Measurements from ENCODE around the gene ZCCHC24. TPM values are rescaled to one million over a fixed set of nuclear protein-coding genes. Genes with fewer than 3 reads are reported as not detected.

ZCCHC24 gene
- total RNA-seq, 1 experiment from 2014 or later, result 3.1 TPM

GRCh38 chr10:79393924-79394610, 51.4 kb downstream of the ZCCHC24 start:
- Mint-ChIP-seq H3K4me1 (ENCODE audit: low read depth, unreplicated experiment) (peaks cover 6% of the 10 kb centered on the region), H3K9me3 (ENCODE audit: unreplicated experiment) (no peaks in the 10 kb centered on the region), H3K36me3 (ENCODE audit: insufficient read depth, unreplicated experiment) (no peaks in the 10 kb centered on the region), H3K27ac (ENCODE audit: unreplicated experiment) (no peak overlapping the region), H3K27me3 (ENCODE audit: insufficient read depth, unreplicated experiment) (no peaks in the 10 kb centered on the region), H3K4me3 (ENCODE audit: unreplicated experiment) (no peak overlapping the region)
- DNase-seq, result no peak
- CTCF ChIA-PET, result no interaction called here
- no peaks in the 10 kb centered on the region for H3K4me1 ChIP-seq
- BruUV-seq (replicated peaks), result no TSS peak
- H3K27me3 ChIP-seq (replicated peaks; ENCODE audit: control insufficient read depth, insufficient read depth, low read length), result no peaks in the 10 kb centered on the region
- H3K9me3 ChIP-seq, result no peaks in the 10 kb centered on the region
- TF ChIP-seq CTCF (IDR thresholded peaks at IDR 0.05; ENCODE audit: insufficient read depth in 1 of 2, low read depth in 1 of 2, low read length in 1 of 2, severe bottlenecking in 1 of 2, unreplicated experiment in 1 of 2), result no peak
- no peak overlapping the region for H3K4me3 ChIP-seq (ENCODE audit: low read depth, low read length)
- H3K36me3 ChIP-seq (ENCODE audit: control insufficient read depth, insufficient read depth, low read length), result no peaks in the 10 kb centered on the region
- POLR2A ChIA-PET, result no interaction called here
- intact Hi-C loops (cut with micrococcal nuclease; ENCODE audit: unreplicated experiment), result no loop called here

GRCh38 chr10:79393221-79393923, 52.1 kb downstream of the ZCCHC24 start:
- H3K36me3 ChIP-seq (ENCODE audit: control insufficient read depth, insufficient read depth, low read length), result no peaks in the 10 kb centered on the region
- no peaks in the 10 kb centered on the region for H3K27me3 ChIP-seq (replicated peaks; ENCODE audit: control insufficient read depth, insufficient read depth, low read length)
- Mint-ChIP-seq H3K27ac (ENCODE audit: unreplicated experiment) (no peak overlapping the region), H3K9me3 (ENCODE audit: unreplicated experiment) (no peaks in the 10 kb centered on the region), H3K36me3 (ENCODE audit: insufficient read depth, unreplicated experiment) (no peaks in the 10 kb centered on the region), H3K4me1 (ENCODE audit: low read depth, unreplicated experiment) (peaks cover 6% of the 10 kb centered on the region), H3K27me3 (ENCODE audit: insufficient read depth, unreplicated experiment) (no peaks in the 10 kb centered on the region), H3K4me3 (ENCODE audit: unreplicated experiment) (no peak overlapping the region)
- TF ChIP-seq CTCF (IDR thresholded peaks at IDR 0.05; ENCODE audit: insufficient read depth in 1 of 2, low read depth in 1 of 2, low read length in 1 of 2, severe bottlenecking in 1 of 2, unreplicated experiment in 1 of 2), result no peak
- no peaks in the 10 kb centered on the region for H3K4me1 ChIP-seq
- H3K4me3 ChIP-seq (ENCODE audit: low read depth, low read length), result no peak overlapping the region
- ChIA-PET CTCF (no interaction called here), POLR2A (no interaction called here)
- no peak for DNase-seq
- BruUV-seq (replicated peaks), result no TSS peak
- no peaks in the 10 kb centered on the region for H3K9me3 ChIP-seq
- intact Hi-C loops (cut with micrococcal nuclease; ENCODE audit: unreplicated experiment), result no loop called here

GRCh38 chr10:79392506-79393176, 52.8 kb downstream of the ZCCHC24 start:
- Mint-ChIP-seq H3K27ac (ENCODE audit: unreplicated experiment) (no peak overlapping the region), H3K4me3 (ENCODE audit: unreplicated experiment) (no peak overlapping the region), H3K27me3 (ENCODE audit: insufficient read depth, unreplicated experiment) (no peaks in the 10 kb centered on the region), H3K4me1 (ENCODE audit: low read depth, unreplicated experiment) (peaks cover 3% of the 10 kb centered on the region), H3K36me3 (ENCODE audit: insufficient read depth, unreplicated experiment) (no peaks in the 10 kb centered on the region), H3K9me3 (ENCODE audit: unreplicated experiment) (no peaks in the 10 kb centered on the region)
- H3K9me3 ChIP-seq, result no peaks in the 10 kb centered on the region
- no peaks in the 10 kb centered on the region for H3K36me3 ChIP-seq (ENCODE audit: control insufficient read depth, insufficient read depth, low read length)
- ChIA-PET CTCF (interaction anchor here (0.6 kb wide), 1 partner anchor 19 kb away, joined by 3 read pairs; no protein-coding TSS in a partner anchor), POLR2A (no interaction called here)
- TF ChIP-seq CTCF (IDR thresholded peaks at IDR 0.05; ENCODE audit: insufficient read depth in 1 of 2, low read depth in 1 of 2, low read length in 1 of 2, severe bottlenecking in 1 of 2, unreplicated experiment in 1 of 2), result no peak
- DNase-seq, result no peak
- H3K4me1 ChIP-seq, result no peaks in the 10 kb centered on the region
- no TSS peak for BruUV-seq (replicated peaks)
- intact Hi-C loops (cut with micrococcal nuclease; ENCODE audit: unreplicated experiment), result no loop called here
- no peak overlapping the region for H3K4me3 ChIP-seq (ENCODE audit: low read depth, low read length)
- H3K27me3 ChIP-seq (replicated peaks; ENCODE audit: control insufficient read depth, insufficient read depth, low read length), result no peaks in the 10 kb centered on the region

Data from Caco-2 (cell line).